ENCODE data around the gene B4GALT4. TPM values are rescaled to one million over a fixed set of nuclear protein-coding genes. Genes with fewer than 3 reads are reported as not detected.

B4GALT4 gene
- total and polyA plus RNA-seq, 2 experiments from 2014 or later, result 56.0 to 67.9 TPM

DNA sequence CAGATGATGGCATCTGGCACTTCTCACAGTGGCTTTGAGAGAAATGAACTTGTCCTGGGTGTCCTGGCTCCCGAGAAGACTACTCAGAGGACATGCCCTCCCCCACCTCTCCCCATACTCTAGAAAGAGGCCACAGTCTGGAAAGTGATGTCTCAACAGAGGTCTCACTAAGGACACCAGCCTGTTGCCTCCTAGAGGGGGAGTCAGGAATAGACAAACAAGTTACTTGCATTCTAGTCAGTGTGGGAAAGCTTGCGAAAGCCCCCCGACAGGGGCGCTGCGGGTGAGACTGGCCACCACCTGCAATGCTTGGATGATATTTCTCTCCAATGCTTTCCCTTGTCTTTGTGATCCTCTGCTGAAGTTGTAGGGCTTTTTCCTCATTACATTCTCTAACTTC is 17.2 kb downstream of the B4GALT4 start:
- Histone ChIP-seq H3F3A (ENCODE audit: insufficient read depth) (peaks cover 8% of the 10 kb centered on the region; the same call in 1 of the 2 replicates), H2AFZ (no peak overlapping the region), H3K36me3 (ENCODE audit: low read depth) (peaks cover 42% of the 10 kb centered on the region), H3K4me2 (ENCODE audit: unreplicated experiment) (no peak overlapping the region), H3K79me2 (ENCODE audit: insufficient read depth) (peaks cover 33% of the 10 kb centered on the region), H3K27ac (no peak overlapping the region), H3K9ac (no peak overlapping the region), H4K20me1 (ENCODE audit: insufficient read depth) (no peaks in the 10 kb centered on the region), H3K9me2 (ENCODE audit: insufficient read depth) (no peaks in the 10 kb centered on the region), H3K4me3 (no peak overlapping the region), H3K4me1 (ENCODE audit: insufficient read depth) (peaks cover 14% of the 10 kb centered on the region), H3K27me3 (replicated peaks; ENCODE audit: insufficient read depth) (no peaks in the 10 kb centered on the region), H3K9me3 (ENCODE audit: low read depth) (no peaks in the 10 kb centered on the region)
- WGBS, 2 experiments (ENCODE audit: low coverage in 1 of 2, low lambda C conversion rate in 2 of 2, missing lambda C conversion rate in 2 of 2), result 94 to 98% methylated on average over 5 of the region's 5 CpGs
- no peak for TF ChIP-seq EZH2 (IDR thresholded peaks at IDR 0.05; ENCODE audit: insufficient read depth, poor library complexity, severe bottlenecking)
- no peak for TF ChIP-seq EZH2phosphoT487 (IDR thresholded peaks at IDR 0.05; ENCODE audit: insufficient read depth, low read depth)
- DNase-seq, result no peak
- in situ Hi-C loops (cut with MboI), result no loop called here

DNA sequence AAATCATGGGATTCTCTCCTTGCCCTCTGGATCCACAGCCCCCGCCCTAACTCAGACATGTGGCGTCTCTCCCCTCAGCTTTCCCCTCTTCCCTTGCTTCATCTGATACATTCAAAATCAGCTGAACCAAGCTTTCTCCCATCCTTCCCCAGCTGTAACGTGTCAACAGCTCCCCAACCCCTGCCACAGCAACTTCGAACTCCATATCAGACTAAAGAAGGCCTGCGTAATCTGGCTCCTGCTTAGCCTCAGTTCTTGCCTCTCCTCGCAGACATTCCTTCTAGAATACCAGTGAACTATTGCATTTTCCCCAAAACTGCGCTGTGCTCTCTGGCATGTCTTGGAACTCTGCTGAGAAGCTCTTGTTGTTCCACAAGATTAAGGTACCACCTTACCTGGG is 18.3 kb downstream of the B4GALT4 start:
- H3K9me3 ChIP-seq (ENCODE audit: low read depth), result no peaks in the 10 kb centered on the region
- peaks cover 23% of the 10 kb centered on the region; the same call in 1 of the 2 replicates for H3K79me2 ChIP-seq (ENCODE audit: insufficient read depth)
- WGBS, 2 experiments (ENCODE audit: low coverage in 1 of 2, low lambda C conversion rate in 2 of 2, missing lambda C conversion rate in 2 of 2), result 92 to 94% methylated on average over 7 of the region's 7 CpGs
- no peaks in the 10 kb centered on the region for H3K9me2 ChIP-seq (ENCODE audit: insufficient read depth)
- peaks cover 44% of the 10 kb centered on the region for H3K36me3 ChIP-seq (ENCODE audit: low read depth)
- H3K27ac ChIP-seq, result peak overlapping the region; percentile 54
- TF ChIP-seq EZH2 (IDR thresholded peaks at IDR 0.05; ENCODE audit: insufficient read depth, poor library complexity, severe bottlenecking), result no peak
- no peak for TF ChIP-seq EZH2phosphoT487 (IDR thresholded peaks at IDR 0.05; ENCODE audit: insufficient read depth, low read depth)
- peaks cover 9% of the 10 kb centered on the region for H3K4me1 ChIP-seq (ENCODE audit: insufficient read depth)
- H3K4me3 ChIP-seq, result no peak overlapping the region
- DNase-seq, result no peak
- H3F3A ChIP-seq (ENCODE audit: insufficient read depth), result peaks cover 8% of the 10 kb centered on the region; the same call in 1 of the 2 replicates
- no peak overlapping the region for H3K4me2 ChIP-seq (ENCODE audit: unreplicated experiment)
- no peaks in the 10 kb centered on the region for H3K27me3 ChIP-seq (replicated peaks; ENCODE audit: insufficient read depth)
- H2AFZ ChIP-seq, result no peak overlapping the region
- H3K9ac ChIP-seq, result no peak overlapping the region
- in situ Hi-C loops (cut with MboI), result no loop called here
- H4K20me1 ChIP-seq (ENCODE audit: insufficient read depth), result no peaks in the 10 kb centered on the region

DNA sequence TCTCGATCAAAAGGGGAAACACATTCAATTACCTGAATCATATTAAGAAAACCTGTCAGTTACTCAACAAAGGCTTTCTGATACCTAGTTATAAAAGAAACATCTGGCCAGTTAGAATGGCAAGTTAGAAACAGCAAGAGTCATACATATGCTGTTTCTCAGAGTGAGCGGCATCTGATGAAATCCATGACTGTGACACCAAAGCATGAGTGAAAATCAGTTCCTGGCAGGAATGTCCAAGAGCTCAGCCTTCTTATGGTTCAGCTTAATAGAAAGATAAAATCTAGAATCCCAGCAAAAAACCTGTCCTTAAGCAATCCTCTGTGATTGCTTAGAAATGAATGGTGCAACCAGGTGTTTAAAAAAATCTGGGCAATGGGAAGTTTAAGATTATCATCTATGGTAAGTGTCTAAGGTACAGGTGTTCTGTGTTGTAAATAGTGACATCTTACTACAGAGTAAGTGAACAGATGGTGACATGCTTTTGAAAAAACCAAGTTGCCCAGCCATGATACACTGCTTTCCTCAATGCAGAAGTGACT is 18.8 kb downstream of the B4GALT4 start:
- Histone ChIP-seq H3K36me3 (ENCODE audit: low read depth) (peaks cover 45% of the 10 kb centered on the region), H3K4me3 (no peak overlapping the region), H3K79me2 (ENCODE audit: insufficient read depth) (peaks cover 19% of the 10 kb centered on the region; the same call in 1 of the 2 replicates), H3K9ac (no peak overlapping the region), H3F3A (ENCODE audit: insufficient read depth) (peaks cover 8% of the 10 kb centered on the region; the same call in 1 of the 2 replicates), H2AFZ (no peak overlapping the region), H3K4me1 (ENCODE audit: insufficient read depth) (peaks cover 9% of the 10 kb centered on the region), H3K27me3 (replicated peaks; ENCODE audit: insufficient read depth) (no peaks in the 10 kb centered on the region), H3K9me2 (ENCODE audit: insufficient read depth) (no peaks in the 10 kb centered on the region), H3K9me3 (ENCODE audit: low read depth) (no peaks in the 10 kb centered on the region), H3K27ac (peak overlapping the region; percentile 54), H3K4me2 (ENCODE audit: unreplicated experiment) (peak overlapping the region; percentile 39), H4K20me1 (ENCODE audit: insufficient read depth) (no peaks in the 10 kb centered on the region)
- in situ Hi-C loops (cut with MboI), result no loop called here
- TF ChIP-seq EZH2phosphoT487 (IDR thresholded peaks at IDR 0.05; ENCODE audit: insufficient read depth, low read depth) (no peak), EZH2 (IDR thresholded peaks at IDR 0.05; ENCODE audit: insufficient read depth, poor library complexity, severe bottlenecking) (no peak)
- WGBS, 2 experiments (ENCODE audit: low coverage in 1 of 2, low lambda C conversion rate in 2 of 2, missing lambda C conversion rate in 2 of 2), result 71 to 85% methylated on average over 2 of the region's 2 CpGs
- peak; percentile 84 for DNase-seq

DNA sequence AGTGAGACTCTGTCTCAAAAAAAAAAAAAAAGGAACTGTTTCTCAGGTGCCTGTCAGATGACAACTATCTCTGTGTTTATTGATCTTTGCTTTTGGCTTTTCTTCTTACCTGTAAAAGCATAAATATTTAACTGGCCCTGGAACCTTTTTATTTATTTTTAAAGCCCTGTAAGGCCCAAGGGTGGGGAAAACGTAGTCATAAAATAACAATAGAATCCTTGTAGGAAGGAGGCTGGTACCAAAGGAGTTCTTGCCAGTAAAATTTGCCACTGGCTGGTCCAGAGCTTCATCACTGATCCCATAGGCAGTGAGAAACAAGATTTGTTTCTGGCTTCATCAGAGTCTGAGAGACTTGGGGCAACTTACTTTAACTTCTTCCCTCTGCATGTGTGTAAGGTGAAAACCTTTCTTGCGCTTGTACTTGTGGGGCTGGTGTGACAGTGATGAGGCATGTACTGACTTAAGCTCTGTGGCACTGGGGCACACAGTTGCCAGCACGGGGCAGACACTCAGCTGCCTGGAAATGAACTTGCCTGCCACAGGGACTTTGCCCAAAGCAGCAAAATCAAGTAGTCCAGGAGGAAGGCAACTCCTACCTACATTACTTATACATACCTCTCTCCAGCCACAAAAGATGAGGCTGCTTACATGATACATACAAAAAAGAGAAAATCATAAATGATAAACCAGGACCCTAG is 19.6 kb downstream of the B4GALT4 start:
- Histone ChIP-seq H3K27ac (peak overlapping the region; percentile 54), H2AFZ (no peak overlapping the region), H3K4me3 (no peak overlapping the region), H3K4me1 (ENCODE audit: insufficient read depth) (peaks cover 9% of the 10 kb centered on the region), H4K20me1 (ENCODE audit: insufficient read depth) (no peaks in the 10 kb centered on the region), H3K9ac (no peak overlapping the region), H3K27me3 (replicated peaks; ENCODE audit: insufficient read depth) (no peaks in the 10 kb centered on the region), H3K9me2 (ENCODE audit: insufficient read depth) (no peaks in the 10 kb centered on the region), H3F3A (ENCODE audit: insufficient read depth) (peaks cover 8% of the 10 kb centered on the region; the same call in 1 of the 2 replicates), H3K9me3 (ENCODE audit: low read depth) (no peaks in the 10 kb centered on the region), H3K79me2 (ENCODE audit: insufficient read depth) (peaks cover 12% of the 10 kb centered on the region; the same call in 1 of the 2 replicates), H3K36me3 (ENCODE audit: low read depth) (peaks cover 51% of the 10 kb centered on the region), H3K4me2 (ENCODE audit: unreplicated experiment) (peak overlapping the region; percentile 39)
- 62 to 63% methylated on average over 3 of the region's 3 CpGs for WGBS, 2 experiments (ENCODE audit: low coverage in 1 of 2, low lambda C conversion rate in 2 of 2, missing lambda C conversion rate in 2 of 2)
- TF ChIP-seq EZH2 (IDR thresholded peaks at IDR 0.05; ENCODE audit: insufficient read depth, poor library complexity, severe bottlenecking) (no peak), EZH2phosphoT487 (IDR thresholded peaks at IDR 0.05; ENCODE audit: insufficient read depth, low read depth) (no peak)
- in situ Hi-C loops (cut with MboI), result no loop called here
- no peak for DNase-seq
